GM21360 (cell line): ENCODE measurements around the gene C4B.
"Not testable (repeated sequence)": the region's sequence is repeated elsewhere in the genome, so short reads cannot be mapped to it uniquely, and the experiment has no call there.

Experiments used
- ATAC-seq: cut with Tn5 transposase; IDR thresholded peaks from one replicate; pipeline ENCODE4 v1.9.1; 2021; ENCODE audit warnings: mild to moderate bottlenecking, moderate library complexity; ENCODE audit not compliant: unreplicated experiment

The C4B gene

DNA sequence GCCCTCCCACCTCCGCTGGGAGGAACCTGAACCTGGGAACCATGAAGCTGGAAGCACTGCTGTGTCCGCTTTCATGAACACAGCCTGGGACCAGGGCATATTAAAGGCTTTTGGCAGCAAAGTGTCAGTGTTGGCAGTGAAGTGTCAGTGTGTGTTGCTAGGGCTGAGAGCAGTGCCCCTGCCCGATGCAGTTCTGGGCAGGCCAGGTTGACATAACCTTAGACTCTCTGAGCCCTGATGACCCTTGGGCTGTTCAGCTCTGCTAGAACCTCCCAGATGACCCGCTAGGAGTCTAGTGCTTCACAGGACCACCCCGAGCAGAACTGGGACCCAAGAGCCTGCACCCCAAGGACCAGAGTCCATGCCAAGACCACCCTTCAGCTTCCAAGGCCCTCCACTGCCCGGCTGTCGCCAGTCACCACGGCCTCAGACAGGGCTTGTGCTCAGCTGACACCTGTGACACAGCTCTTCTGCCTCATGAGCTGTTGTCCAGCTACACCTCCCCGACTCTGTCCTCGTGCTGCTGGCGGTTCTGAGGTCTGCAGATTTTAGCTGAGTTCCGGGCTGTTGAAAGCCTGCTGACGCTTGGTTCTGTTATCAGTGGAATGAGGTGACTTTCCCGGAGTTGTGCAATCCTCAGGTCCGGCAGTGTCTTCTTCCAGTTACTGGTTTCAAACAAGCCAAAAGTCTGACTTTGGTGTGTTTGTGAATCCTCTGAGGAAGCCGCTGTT, 20.9 kb downstream of the C4B start:
- ATAC-seq = not testable (repeated sequence)

- ATAC-seq = not testable (repeated sequence)
These were observed 22.5 kb downstream of the C4B start for GRCh38 chr6:32037136-32037535.

- ATAC-seq = not testable (repeated sequence)
These were observed 23.3 kb downstream of the C4B start, which contains the start of gene CYP21A2 for GRCh38 chr6:32037598-32038524. CYP21A2 (plus strand) TSS chr6:32038415; CDS start chr6:32038423, 8 bp downstream.

- ATAC-seq = not testable (repeated sequence)
These were observed 24.3 kb downstream of the C4B start for GRCh38 chr6:32038878-32039277.

- ATAC-seq = not testable (repeated sequence)
These were observed 25.0 kb downstream of the C4B start for GRCh38 chr6:32039321-32040274.

GRCh38 chr6:32040299-32041049, 25.9 kb downstream of the C4B start:
- ATAC-seq = not testable (repeated sequence)

- ATAC-seq = not testable (repeated sequence)
These were observed 26.4 kb downstream of the C4B start for GRCh38 chr6:32041050-32041321.

DNA sequence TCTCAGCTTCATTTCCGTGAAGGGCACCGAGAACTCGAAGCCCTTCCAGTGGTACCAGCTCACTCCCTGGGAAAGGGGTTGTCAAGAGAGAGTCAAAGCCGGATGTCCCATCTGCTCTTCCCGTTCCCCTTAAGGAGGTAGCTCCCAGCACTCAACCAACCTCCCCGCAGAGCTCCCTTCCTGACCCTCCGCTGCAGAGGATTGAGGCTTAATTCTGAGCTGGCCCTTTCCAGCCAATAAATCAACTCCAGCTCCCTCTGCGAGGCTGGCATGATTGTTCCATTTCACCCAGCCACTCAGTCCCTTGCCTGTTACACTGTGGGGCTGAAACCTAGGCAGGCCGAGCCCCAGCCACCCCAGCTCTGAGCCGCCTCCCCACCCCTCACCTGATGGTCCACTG, 26.8 kb downstream of the C4B start:
- ATAC-seq = not testable (repeated sequence)

DNA sequence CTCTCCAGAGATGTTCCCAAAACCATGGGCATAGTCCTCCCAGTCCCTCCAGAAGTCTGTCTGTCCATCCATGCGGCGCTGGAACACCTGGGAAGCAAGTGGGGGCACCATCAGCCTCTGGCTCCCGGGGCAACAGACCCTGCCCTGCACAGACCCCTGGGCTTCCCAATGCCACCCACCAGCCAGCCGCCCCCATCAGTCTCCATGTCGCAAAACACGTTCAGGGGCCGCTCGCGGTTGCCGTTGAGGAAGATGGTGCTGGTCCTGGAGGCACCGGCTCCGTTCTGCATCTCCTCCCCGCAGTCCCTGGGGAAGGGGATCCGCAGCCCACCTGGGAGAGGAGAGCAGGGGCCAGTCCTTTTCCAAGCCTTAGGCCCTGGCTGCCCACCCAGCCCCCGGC, 27.7 kb downstream of the C4B start:
- ATAC-seq = not testable (repeated sequence)

DNA sequence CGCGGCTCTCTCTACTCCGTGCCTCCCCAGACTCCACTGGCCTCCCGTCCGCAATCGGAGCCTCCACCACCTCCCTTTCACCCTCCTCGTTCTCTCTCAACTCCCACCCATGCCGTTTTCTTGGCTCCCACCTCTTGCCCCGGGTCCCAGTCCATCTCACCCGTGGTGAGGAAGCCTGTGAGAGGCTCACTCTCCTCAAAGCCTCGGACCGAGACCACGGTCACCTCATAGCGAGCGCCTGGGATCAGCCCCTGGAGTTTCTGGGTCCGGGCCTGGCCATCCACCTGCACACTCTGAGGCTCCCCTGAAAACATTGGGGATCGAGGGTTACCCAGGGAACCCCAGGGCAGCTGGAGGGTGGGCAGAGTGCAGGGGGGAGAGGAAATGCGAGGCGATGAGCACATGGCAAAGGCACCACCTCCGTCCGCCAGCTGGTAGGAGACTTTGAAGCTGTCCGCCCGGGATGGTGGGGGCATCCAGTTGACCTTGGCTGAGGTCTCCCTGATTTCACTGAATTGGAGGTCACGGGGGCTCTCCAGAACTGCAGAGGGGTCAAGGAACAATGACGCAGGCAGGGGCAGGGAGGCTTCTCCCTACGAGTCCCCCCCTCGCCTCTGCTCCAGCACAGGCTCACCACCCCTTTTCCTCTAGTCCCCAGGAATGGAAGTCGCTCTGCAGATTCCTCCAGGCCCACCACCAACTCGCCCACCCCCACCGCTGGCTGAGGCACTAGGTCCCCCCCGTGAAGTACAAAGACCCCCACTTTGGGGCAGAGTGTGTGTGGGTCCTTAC, 29.2 kb downstream of the C4B start:
- ATAC-seq = not testable (repeated sequence)

GRCh38 chr6:32044916-32045315, 30.3 kb downstream of the C4B start:
- not testable (repeated sequence) for ATAC-seq

- no peak for ATAC-seq
These were observed 31.3 kb downstream of the C4B start for GRCh38 chr6:32045811-32046449.

- no peak for ATAC-seq
These were observed 32.0 kb downstream of the C4B start for GRCh38 chr6:32046450-32047083.

- no peak for ATAC-seq
These were observed 32.5 kb downstream of the C4B start for GRCh38 chr6:32047084-32047478.

GRCh38 chr6:32047539-32047854, 32.9 kb downstream of the C4B start:
- no peak for ATAC-seq

DNA sequence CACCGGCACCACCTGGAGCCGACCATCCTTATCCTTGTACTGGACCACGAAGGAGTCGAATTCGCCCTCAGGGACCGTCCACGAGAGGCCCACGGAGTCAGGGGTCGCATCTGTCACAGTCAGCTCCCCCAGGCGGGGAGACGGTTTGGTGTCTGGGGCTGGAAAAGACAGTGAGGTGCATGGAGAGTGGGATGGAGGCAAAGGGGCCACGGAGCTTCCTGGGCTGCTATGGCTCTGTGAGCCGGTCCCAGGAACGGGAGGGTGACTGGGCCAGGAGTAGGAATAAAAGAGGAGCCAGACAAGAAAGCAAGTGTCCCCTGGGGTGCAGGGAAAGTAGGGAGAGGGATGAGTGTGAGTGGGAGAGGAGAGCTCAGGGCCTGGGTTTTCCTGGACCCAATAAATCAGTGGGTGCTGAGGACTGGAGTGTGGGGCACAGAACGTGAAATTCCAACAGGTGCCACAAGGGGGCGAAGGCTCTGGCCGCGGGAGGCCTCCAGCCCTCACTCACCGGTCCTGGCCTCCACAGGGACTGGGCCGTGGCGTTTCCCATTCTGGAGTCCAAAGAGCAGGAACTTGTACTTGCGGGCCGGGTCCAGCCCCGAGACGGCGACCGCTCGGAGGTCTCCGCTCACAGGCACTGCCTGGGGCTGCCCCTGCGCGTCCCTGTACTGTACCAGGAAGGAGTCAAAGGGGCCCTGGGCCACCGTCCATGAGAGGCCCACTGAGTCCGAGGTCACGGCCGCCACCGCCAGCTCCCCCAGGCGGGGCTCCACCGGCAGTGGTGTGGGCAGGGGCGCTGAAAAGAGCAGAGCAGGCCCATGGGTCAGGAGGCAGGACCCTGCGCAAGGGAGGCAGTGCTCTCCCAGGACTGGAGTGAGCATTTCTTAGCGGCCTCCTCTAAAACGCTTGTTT, 33.5 kb downstream of the C4B start:
- no peak for ATAC-seq

- not testable (repeated sequence) for ATAC-seq
These were observed 34.6 kb downstream of the C4B start for GRCh38 chr6:32049149-32049548.
